Measurements from ENCODE around the gene KCNIP2. TPM values are rescaled to one million over a fixed set of nuclear protein-coding genes. Genes with fewer than 3 reads are reported as not detected.
A peak's percentile ranks its signal among the peaks of the same experiment; 100 is the strongest.

KCNIP2 gene
- total and polyA plus RNA-seq, 2 of the 4 experiments (the other 2 are of a cell fraction) = under 0.01 to 0.87 TPM

- ChIA-PET POLR2A (ENCODE audit: unreplicated experiment) (interaction anchor here (0.6 kb wide), 1 partner anchor 287 kb away, joined by 3 read pairs; no protein-coding TSS in a partner anchor), CTCF (interaction anchor here (0.6 to 1.6 kb wide), 9 partner anchors 8 to 340 kb away, joined by 3 to 9 read pairs (median 4); no protein-coding TSS in a partner anchor)
- H3K23ac ChIP-seq (ENCODE audit: low read depth, low read length) = no peak overlapping the region
- H3K56ac ChIP-seq (ENCODE audit: extremely low read depth, insufficient read depth, low read length) = no peak overlapping the region
- H2BK20ac ChIP-seq (ENCODE audit: low read depth, low read length) = no peak overlapping the region
- no peak overlapping the region for H4K91ac ChIP-seq (ENCODE audit: insufficient read depth, low read depth, low read length)
- WGBS, 2 experiments (ENCODE audit: extremely low coverage in 2 of 2, insufficient read length in 1 of 2) = 60% methylated on average over 2 of the region's 7 CpGs; no CpG with 5 or more reads in 1 of the 2 experiments
- peaks cover 16% of the 10 kb centered on the region for H3K27me3 ChIP-seq (ENCODE audit: control insufficient read depth, insufficient read depth, low read length)
- no peaks in the 10 kb centered on the region for H3K9me3 ChIP-seq (ENCODE audit: control insufficient read depth, insufficient read depth, low read length)
- no peak overlapping the region for H2BK120ac ChIP-seq (ENCODE audit: low read depth, low read length)
- peaks cover 21 to 50% of the 10 kb centered on the region in 2 experiments; a peak in 3 of 4 replicates for H3K79me1 ChIP-seq (ENCODE audit: low read depth in 1 of 2, low read length in 2 of 2)
- no peak overlapping the region for H3K18ac ChIP-seq (ENCODE audit: low read depth, low read length)
- dilution Hi-C loops (cut with HindIII; ENCODE audit: low sequenced_read_pairs, unreplicated experiment) (no loop called here), in situ Hi-C loops (cut with MboI; ENCODE audit: low sequenced_read_pairs) (loop anchor here (5.0 kb wide), 2 partner anchors 174 to 569 kb away; no protein-coding TSS in a partner anchor), intact Hi-C loops (cut with micrococcal nuclease) (loop anchor here (1.0 to 10.0 kb wide), 4 partner anchors 179 to 620 kb away; no protein-coding TSS in a partner anchor)
- no peak overlapping the region for H3K4me2 ChIP-seq (ENCODE audit: low read depth, low read length)
- no peak for DNase-seq
- H2BK5ac ChIP-seq (ENCODE audit: low read depth, low read length, poor library complexity, severe bottlenecking) = no peak overlapping the region
- H3K9me1 ChIP-seq (ENCODE audit: insufficient read depth, low read length) = no peaks in the 10 kb centered on the region
- H3K9ac ChIP-seq (ENCODE audit: low read depth, low read length) = no peak overlapping the region
- H3K4ac ChIP-seq (ENCODE audit: low read depth, low read length) = no peak overlapping the region
- no peak overlapping the region for H2AK9ac ChIP-seq (replicated peaks; ENCODE audit: low read depth, low read length, poor library complexity)
- H2AFZ ChIP-seq (replicated peaks; ENCODE audit: low read length, poor library complexity) = no peak overlapping the region
- no peak overlapping the region for H4K5ac ChIP-seq (ENCODE audit: low read depth, low read length)
- ATAC-seq (ENCODE audit: low read depth) = no peak
- H3K14ac ChIP-seq (replicated peaks; ENCODE audit: low read depth, low read length) = no peak overlapping the region
- no peak overlapping the region for H3K4me3 ChIP-seq (ENCODE audit: insufficient read depth, low read depth, low read length)
- peaks cover 10% of the 10 kb centered on the region for H3K36me3 ChIP-seq (ENCODE audit: control insufficient read depth, insufficient read depth, low read length)
- no peak for TF ChIP-seq NFE2L2 (IDR thresholded peaks at IDR 0.05; ENCODE audit: low read depth, low read length)
- TF ChIP-seq POLR2A (IDR thresholded peaks at IDR 0.05; ENCODE audit: low read depth, low read length) = no peak
- TF ChIP-seq, protein P1, sequence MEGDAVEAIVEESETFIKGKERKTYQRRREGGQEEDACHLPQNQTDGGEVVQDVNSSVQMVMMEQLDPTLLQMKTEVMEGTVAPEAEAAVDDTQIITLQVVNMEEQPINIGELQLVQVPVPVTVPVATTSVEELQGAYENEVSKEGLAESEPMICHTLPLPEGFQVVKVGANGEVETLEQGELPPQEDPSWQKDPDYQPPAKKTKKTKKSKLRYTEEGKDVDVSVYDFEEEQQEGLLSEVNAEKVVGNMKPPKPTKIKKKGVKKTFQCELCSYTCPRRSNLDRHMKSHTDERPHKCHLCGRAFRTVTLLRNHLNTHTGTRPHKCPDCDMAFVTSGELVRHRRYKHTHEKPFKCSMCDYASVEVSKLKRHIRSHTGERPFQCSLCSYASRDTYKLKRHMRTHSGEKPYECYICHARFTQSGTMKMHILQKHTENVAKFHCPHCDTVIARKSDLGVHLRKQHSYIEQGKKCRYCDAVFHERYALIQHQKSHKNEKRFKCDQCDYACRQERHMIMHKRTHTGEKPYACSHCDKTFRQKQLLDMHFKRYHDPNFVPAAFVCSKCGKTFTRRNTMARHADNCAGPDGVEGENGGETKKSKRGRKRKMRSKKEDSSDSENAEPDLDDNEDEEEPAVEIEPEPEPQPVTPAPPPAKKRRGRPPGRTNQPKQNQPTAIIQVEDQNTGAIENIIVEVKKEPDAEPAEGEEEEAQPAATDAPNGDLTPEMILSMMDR (conservative IDR thresholded peaks at IDR 0.05; ENCODE audit: low read depth, low read length) = no peak
- TF ChIP-seq RFX5 (IDR thresholded peaks at IDR 0.05; ENCODE audit: low read depth, low read length) = no peak
- no peak for TF ChIP-seq FOS (IDR thresholded peaks at IDR 0.05; ENCODE audit: low read depth, low read length)
- no peak for TF ChIP-seq BHLHE40 (IDR thresholded peaks at IDR 0.05; ENCODE audit: low read depth, low read length)
- TF ChIP-seq MXI1 (IDR thresholded peaks at IDR 0.05; ENCODE audit: borderline replicate concordance, low read depth, low read length) = no peak
- no peak for TF ChIP-seq RAD21 (IDR thresholded peaks at IDR 0.05; ENCODE audit: low read length)
- no peak for TF ChIP-seq SMC3 (IDR thresholded peaks at IDR 0.05; ENCODE audit: low read depth, low read length)
- TF ChIP-seq MAZ (IDR thresholded peaks at IDR 0.05; ENCODE audit: borderline replicate concordance, low read depth, low read length) = no peak
- no peak for TF ChIP-seq RCOR1 (IDR thresholded peaks at IDR 0.05; ENCODE audit: insufficient replicate concordance, low read length)
- TF ChIP-seq CHD1 (IDR thresholded peaks at IDR 0.05; ENCODE audit: low read depth, low read length) = no peak
- TF ChIP-seq ELK1 (IDR thresholded peaks at IDR 0.05; ENCODE audit: borderline replicate concordance, low read depth, low read length) = no peak
- TF ChIP-seq MAFK (IDR thresholded peaks at IDR 0.05; ENCODE audit: low read depth, low read length) = no peak
- peak overlapping the region; percentile 13; the same call in 1 of the 2 replicates for H2AK5ac ChIP-seq (ENCODE audit: low read depth, low read length)
- H4K20me1 ChIP-seq (ENCODE audit: insufficient read depth, low read length) = peaks cover 40% of the 10 kb centered on the region
- H4K8ac ChIP-seq (ENCODE audit: low read depth in 2 of 2, low read length in 2 of 2) = no peak overlapping the region
- no peak overlapping the region for H2BK15ac ChIP-seq (ENCODE audit: low read depth, low read length)
- H3K27ac ChIP-seq (ENCODE audit: insufficient read depth, low read length) = no peak overlapping the region
- peaks cover 11% of the 10 kb centered on the region for H3K4me1 ChIP-seq (ENCODE audit: control insufficient read depth, insufficient read depth, low read length)
- BruUV-seq (replicated peaks) = no TSS peak
Observed at GRCh38 chr10:101781655-101781983, 62.0 kb downstream of the KCNIP2 start.

Data from IMR-90 (cell line).